SK-N-MC (cell line): ENCODE data around the gene CSTPP1.
A peak's percentile ranks its signal among the peaks of the same experiment; 100 is the strongest.
"Not testable (repeated sequence)": the region's sequence is repeated elsewhere in the genome, so short reads cannot be mapped to it uniquely, and the experiment has no call there.

ENCODE experiments used
- DNase-seq: peaks from one replicate; pipeline ENCODE4 v3.0.0-alpha.2; 2011; ENCODE audit warnings: low read depth, low spot score
- H3K27ac ChIP-seq: fragments of 200-600 bp; sonication (generic); 2 replicates; pipeline ENCODE4 v1.5.1; 2016; ENCODE audit warnings: mixed run types
- H3K36me3 ChIP-seq: fragments of 200-600 bp; sonication (generic); 2 replicates; pipeline ENCODE4 v1.6.1; 2017; ENCODE audit warnings: antibody characterized with exemption, low read length, mixed read lengths; ENCODE audit not compliant: insufficient read depth
- H3K4me3 ChIP-seq: fragments of 200-600 bp; sonication (generic); 2 replicates; pipeline ENCODE4 v1.5.1; 2016
- H3K9ac ChIP-seq: fragments of 200-600 bp; sonication (generic); 2 replicates; pipeline ENCODE4 v1.8.0; 2017; ENCODE audit warnings: mixed run types, mixed read lengths; ENCODE audit not compliant: insufficient read length
- H3K9me3 ChIP-seq: fragments of 200-600 bp; sonication (generic); 2 replicates; pipeline ENCODE4 v1.6.1; 2017; ENCODE audit warnings: low read depth, mild to moderate bottlenecking, antibody characterized with exemption, low read length, moderate library complexity, mixed read lengths
- EZH2 ChIP-seq: fragments of 200-600 bp; sonication (generic); IDR thresholded peaks from one replicate; pipeline ENCODE4 v1.6.1; 2017; ENCODE audit warnings: antibody characterized with exemption
- FOXP2 ChIP-seq: optimal IDR thresholded peaks from 2 replicates; pipeline ENCODE3; 2011; ENCODE audit warnings: mild to moderate bottlenecking, moderate library complexity; ENCODE audit not compliant: insufficient read depth; ENCODE audit errors: extremely low read length, control extremely low read depth
- POLR2AphosphoS5 ChIP-seq: IDR thresholded peaks from 2 replicates; pipeline ENCODE4 v1.6.1; 2012; ENCODE audit warnings: mild to moderate bottlenecking, low read depth, low read length, borderline replicate concordance

CSTPP1 gene

DNA sequence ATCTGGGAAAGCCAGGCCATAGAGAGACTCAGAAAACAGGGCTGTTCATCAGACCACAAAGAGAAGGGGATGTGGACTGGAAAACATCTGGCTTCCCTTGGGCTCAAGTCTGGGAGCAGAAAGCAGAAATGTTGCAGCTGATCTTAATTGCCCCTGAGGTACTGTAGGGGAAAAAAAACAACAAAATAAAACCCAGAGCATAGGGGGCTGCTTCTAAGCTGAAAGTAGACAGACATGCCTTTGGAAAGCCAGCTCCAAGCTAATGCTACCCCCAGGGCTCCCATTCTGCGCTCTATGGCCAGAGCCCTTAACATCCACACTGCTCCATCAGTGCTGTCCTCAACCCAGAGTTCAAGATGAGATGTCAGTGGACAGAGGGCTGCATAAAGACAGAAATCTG, 251.7 kb downstream of the CSTPP1 start:
- TF ChIP-seq FOXP2 (no peak), POLR2AphosphoS5 (no peak), EZH2 (no peak)
- Histone ChIP-seq H3K9me3 (no peaks in the 10 kb centered on the region), H3K27ac (peak overlapping the region; percentile 47), H3K9ac (peak overlapping the region; percentile 3), H3K36me3 (no peaks in the 10 kb centered on the region), H3K4me3 (peak overlapping the region; percentile 93)
- no peak for DNase-seq

DNA sequence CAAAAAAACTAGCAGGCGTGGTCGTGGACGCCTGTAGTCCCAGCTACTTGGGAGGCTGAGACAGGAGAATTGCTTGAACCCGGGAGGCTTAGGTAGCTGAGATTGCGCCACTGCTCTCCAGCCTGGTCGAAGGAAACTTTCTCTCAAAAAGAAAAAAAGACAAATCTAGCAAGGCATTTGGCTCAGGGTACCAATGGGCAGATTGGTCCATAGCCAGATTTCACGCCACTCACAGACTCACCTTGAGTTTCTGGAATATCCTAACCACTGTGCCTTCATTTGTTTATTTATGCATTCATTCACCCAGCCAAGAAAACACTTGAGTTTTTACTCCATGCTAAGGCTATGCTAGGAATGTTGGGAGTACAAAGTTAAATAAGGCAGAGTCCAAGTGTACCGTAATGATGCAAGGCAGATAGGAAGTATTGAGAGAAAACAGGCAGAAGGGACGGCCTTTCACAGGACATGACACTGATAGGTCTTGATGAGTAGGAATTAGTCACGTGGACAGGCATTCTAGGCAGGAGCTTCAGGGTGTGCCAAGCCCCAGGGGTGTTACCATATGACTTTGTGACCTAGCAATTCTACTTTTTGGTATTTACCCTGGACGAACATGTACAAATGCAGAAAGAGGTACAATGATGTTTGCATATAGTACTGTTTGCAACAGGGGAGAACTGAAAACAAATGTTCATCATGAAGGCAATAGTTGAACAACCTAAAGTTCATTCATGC, 252.7 kb downstream of the CSTPP1 start:
- DNase-seq = no peak
- Histone ChIP-seq H3K9ac (no peak overlapping the region), H3K36me3 (no peaks in the 10 kb centered on the region), H3K4me3 (no peak overlapping the region), H3K9me3 (no peaks in the 10 kb centered on the region), H3K27ac (no peak overlapping the region)
- no peak for TF ChIP-seq EZH2
- TF ChIP-seq POLR2AphosphoS5 = no peak
- TF ChIP-seq FOXP2 = no peak

DNA sequence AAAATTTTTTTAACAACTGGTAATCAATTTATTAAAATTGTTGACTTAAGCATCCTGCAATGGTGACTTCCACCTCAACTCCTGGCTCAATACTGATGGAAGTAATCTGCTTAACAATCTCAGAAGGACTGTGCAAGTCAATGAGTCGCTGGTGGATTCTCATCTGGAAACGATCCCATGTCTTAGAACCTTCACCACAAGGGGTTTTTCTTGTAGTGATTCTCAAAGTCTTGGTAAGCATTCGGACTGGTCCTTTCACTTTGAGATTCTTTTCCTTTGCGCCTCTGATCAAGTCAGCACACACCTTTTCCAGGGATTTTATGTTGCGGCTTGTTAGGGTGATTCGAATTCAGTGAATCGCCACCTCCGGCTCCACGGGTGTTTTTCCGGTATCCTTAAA, 254.6 kb downstream of the CSTPP1 start:
- not testable (repeated sequence) for H3K9ac ChIP-seq, H3K27ac ChIP-seq, H3K9me3 ChIP-seq, H3K36me3 ChIP-seq, H3K4me3 ChIP-seq, DNase-seq

DNA sequence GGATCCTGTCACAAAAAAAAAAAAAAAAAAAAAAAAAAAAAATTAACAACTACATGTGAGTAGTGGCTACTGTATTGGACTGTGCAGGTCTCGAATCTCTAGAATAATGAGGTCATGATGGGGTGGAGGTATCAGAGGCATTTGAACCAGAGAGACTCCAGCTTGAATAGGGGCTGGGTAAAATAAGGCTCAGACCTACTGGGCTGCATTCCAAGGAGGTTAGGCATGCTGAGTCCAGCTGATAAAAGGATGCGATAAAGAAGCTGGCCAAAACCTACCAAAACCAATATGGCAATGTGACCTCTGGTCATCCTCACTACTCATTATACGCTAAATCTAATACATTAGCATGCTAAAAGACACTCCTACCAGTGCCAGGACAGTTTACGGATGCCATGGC, 255.6 kb downstream of the CSTPP1 start:
- H3K9ac ChIP-seq = no peak overlapping the region
- H3K36me3 ChIP-seq = no peaks in the 10 kb centered on the region
- no peaks in the 10 kb centered on the region for H3K9me3 ChIP-seq
- DNase-seq = no peak
- TF ChIP-seq FOXP2 (no peak), EZH2 (no peak), POLR2AphosphoS5 (no peak)
- no peak overlapping the region for H3K4me3 ChIP-seq
- no peak overlapping the region for H3K27ac ChIP-seq

DNA sequence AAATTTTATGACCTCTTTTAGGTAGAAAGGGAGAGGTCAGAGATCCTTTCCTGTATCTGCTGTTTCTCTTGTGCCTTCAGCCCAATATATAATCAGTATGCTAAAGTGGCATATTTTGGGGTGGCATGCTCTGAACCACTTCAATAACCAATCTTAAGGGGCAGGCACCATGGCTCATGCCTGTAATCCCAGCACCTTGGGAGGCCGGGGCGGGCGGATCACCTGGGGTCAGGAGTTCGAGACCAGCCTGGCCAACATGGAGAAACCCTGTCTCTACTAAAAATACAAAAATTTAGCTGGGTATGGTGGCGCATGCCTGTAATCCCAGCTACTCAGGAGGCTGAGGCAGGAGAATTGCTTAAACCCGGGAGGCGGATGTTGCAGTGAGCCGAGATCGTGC, 261.6 kb downstream of the CSTPP1 start:
- H3K9me3 ChIP-seq, DNase-seq, H3K4me3 ChIP-seq, H3K36me3 ChIP-seq, H3K27ac ChIP-seq, H3K9ac ChIP-seq: not testable (repeated sequence)

DNA sequence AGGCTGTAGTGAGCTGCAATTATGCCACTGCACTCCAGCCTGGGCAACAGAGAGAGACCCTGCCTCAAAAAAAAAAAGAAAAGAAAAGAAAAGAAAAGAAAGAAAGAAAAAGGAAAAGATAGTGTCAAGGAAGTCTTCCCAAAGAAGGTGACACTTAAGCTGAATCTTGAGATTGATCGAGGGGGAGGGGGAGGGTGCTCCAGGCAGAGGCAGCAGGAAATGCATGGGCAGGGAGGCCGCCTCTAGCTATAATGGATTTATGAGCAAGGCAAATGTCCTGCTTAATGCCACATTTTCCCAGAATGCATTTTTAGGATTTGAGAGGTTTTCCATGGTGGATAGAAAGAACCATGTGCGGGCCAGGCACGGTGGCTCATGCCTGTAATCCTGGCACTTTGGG, 264.5 kb downstream of the CSTPP1 start:
- Histone ChIP-seq H3K27ac (no peak overlapping the region), H3K36me3 (no peaks in the 10 kb centered on the region), H3K9ac (no peak overlapping the region), H3K9me3 (no peaks in the 10 kb centered on the region), H3K4me3 (no peak overlapping the region)
- no peak for DNase-seq
- TF ChIP-seq FOXP2 (no peak), EZH2 (no peak), POLR2AphosphoS5 (no peak)

DNA sequence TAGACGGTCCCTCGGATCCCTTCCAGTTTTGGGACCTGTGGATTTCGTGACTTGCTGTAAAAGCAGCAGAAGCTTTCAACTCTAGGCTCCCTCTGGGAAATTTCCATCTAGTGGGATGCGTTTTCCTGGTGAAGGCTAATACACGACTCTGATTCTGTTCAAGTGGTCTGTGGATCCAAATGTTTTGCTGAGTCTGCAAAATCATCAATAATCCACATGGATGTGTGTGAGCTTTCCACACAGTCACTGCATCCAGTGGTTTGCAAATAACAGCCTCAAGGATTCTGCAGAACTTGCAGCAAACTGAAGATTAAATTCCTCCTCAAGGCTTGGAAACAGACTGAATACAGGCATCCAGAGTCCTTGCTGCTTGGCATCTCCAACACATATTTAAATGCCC, 266.0 kb downstream of the CSTPP1 start:
- no peak overlapping the region for H3K9ac ChIP-seq
- no peak overlapping the region for H3K4me3 ChIP-seq
- TF ChIP-seq FOXP2 (no peak), POLR2AphosphoS5 (no peak), EZH2 (no peak)
- H3K9me3 ChIP-seq = no peaks in the 10 kb centered on the region
- no peaks in the 10 kb centered on the region for H3K36me3 ChIP-seq
- H3K27ac ChIP-seq = no peak overlapping the region
- no peak for DNase-seq

DNA sequence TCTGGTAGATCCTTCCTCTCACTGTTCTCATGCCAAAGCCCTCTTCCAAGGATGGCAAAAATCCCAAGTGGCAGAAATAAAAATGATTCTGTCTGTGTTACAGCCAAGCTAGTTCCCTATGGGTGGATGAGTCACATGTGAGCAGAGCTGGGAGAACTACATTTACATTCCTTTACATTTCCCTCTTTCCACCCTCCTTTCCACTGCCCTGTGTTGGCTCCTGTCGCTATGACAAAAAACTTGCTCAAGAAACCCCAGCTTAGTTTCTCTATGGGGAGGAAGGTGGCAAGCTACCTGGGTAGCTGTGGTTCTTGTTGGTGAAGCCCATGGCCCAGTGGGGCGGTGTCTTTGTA, 268.1 kb downstream of the CSTPP1 start:
- no peak for DNase-seq
- Histone ChIP-seq H3K27ac (no peak overlapping the region), H3K9me3 (no peaks in the 10 kb centered on the region), H3K9ac (no peak overlapping the region), H3K36me3 (no peaks in the 10 kb centered on the region), H3K4me3 (no peak overlapping the region)
- TF ChIP-seq EZH2 (no peak), POLR2AphosphoS5 (no peak), FOXP2 (no peak)

DNA sequence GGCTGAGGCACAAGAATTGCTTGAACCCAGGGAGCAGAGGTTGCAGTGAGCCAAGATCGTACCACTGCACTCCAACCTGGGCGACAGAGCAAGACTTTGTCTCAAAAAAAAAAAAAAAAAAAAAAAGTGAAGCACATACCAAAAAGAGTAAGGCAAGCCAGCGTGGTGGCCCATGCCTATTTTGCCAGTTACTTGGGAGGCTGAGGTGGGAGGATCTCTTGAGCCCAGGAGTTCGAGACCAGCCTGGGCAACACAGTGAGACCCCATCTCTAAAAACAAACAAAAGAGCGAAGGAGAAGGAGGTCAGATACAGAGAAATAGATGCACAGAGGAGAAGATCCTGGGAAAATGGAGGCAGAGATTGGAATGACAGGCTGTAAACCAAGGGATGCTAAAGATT, 270.0 kb downstream of the CSTPP1 start:
- not testable (repeated sequence) for H3K9ac ChIP-seq, DNase-seq

DNA sequence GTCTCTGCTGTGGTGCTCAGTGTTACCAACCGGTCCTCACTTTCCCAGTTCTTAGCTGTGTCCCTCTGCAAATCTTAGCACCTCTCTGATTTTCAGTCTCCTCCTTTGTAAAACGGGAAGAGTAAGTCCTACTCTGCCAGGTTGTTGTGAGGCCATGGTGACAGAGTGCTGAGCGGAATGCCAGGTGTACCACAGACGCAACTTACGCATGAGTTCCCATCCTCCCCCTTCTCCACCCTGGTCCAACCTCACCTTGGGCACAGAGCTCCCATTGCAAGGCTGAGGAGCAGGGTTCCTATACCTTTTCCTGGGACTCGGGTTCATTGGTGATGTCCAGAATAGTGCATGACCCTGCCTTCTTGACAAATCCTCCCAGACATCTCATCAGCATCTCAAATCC, 270.9 kb downstream of the CSTPP1 start:
- DNase-seq = no peak
- H3K4me3 ChIP-seq = no peak overlapping the region
- no peak overlapping the region for H3K27ac ChIP-seq
- H3K9me3 ChIP-seq = no peaks in the 10 kb centered on the region
- no peak for TF ChIP-seq EZH2
- TF ChIP-seq FOXP2 = no peak
- H3K9ac ChIP-seq = no peak overlapping the region
- H3K36me3 ChIP-seq = no peaks in the 10 kb centered on the region

More for the DNA sequence above, 270.0 kb downstream of the CSTPP1 start:
- H3K9me3 ChIP-seq, H3K27ac ChIP-seq, H3K4me3 ChIP-seq, H3K36me3 ChIP-seq: not testable (repeated sequence)

DNA sequence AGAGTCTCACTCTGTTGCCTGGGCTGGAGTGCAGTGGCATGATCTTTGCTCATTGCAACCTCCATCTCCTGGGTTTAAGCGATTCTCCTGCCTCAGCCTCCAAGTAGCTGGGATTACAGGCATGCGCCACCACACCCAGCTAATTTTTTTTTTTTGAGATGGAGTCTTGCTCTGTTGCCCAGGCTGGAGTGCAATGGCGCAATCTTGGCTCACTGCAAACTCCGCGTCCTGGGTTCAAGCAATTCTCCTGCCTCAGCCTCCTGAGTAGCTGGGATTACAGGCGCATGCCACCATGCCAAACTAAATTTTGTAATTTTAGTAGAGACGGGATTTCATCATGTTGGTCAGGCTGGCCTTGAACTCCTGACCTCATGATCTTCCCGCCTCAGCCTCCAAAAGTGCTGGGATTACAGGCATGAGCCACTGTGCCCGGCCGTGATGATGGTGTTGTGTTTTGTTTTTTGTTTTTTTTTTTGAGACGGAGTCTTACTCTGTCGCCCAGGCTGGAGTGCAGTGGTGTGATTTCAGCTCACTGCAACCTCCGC, 271.5 kb downstream of the CSTPP1 start:
- DNase-seq, H3K27ac ChIP-seq, H3K9ac ChIP-seq, H3K4me3 ChIP-seq, H3K9me3 ChIP-seq, H3K36me3 ChIP-seq: not testable (repeated sequence)
